ENCODE measurements around the gene SASH1.

- TF ChIP-seq CTCF (IDR thresholded peaks at IDR 0.05; ENCODE audit: poor library complexity), result no peak
- no peak for TF ChIP-seq EZH2 (IDR thresholded peaks at IDR 0.05; ENCODE audit: borderline replicate concordance)
- no peak for TF ChIP-seq EZH2phosphoT487 (IDR thresholded peaks at IDR 0.05; ENCODE audit: low read depth, severe bottlenecking, unreplicated experiment)
Measured at GRCh38 chr6:148436466-148436865, 93.8 kb downstream of the SASH1 start.
